Endodermal cell (in vitro differentiated cells): ENCODE measurements around the gene BRD3OS. TPM values are rescaled to one million over a fixed set of nuclear protein-coding genes. Genes with fewer than 3 reads are reported as not detected.

ENCODE experiments used
- DNase-seq: peaks from one replicate; pipeline ENCODE4 v3.0.0-alpha.2; 2017
- H3K27ac ChIP-seq: 2 replicates; pipeline ENCODE4 v1.5.1; 2013; ENCODE audit warnings: mild to moderate bottlenecking, low read depth, low read length, moderate library complexity
- H3K27me3 ChIP-seq: 2 replicates; pipeline ENCODE4 v1.6.1; 2013; ENCODE audit warnings: mild to moderate bottlenecking, low read length, moderate library complexity; ENCODE audit not compliant: insufficient read depth, control insufficient read depth, poor library complexity, severe bottlenecking
- H3K36me3 ChIP-seq: 2 replicates; pipeline ENCODE4 v1.7.0; 2013; ENCODE audit warnings: mild to moderate bottlenecking, low read length, moderate library complexity; ENCODE audit not compliant: control insufficient read depth, insufficient read depth
- H3K4me1 ChIP-seq: one replicate; pipeline ENCODE4 v1.7.0; 2013; ENCODE audit warnings: low read length; ENCODE audit not compliant: control insufficient read depth, insufficient read depth
- H3K4me3 ChIP-seq: 2 replicates; pipeline ENCODE4 v1.5.1; 2013; ENCODE audit warnings: mild to moderate bottlenecking, low read length, moderate library complexity
- H3K9ac ChIP-seq: 2 replicates; pipeline ENCODE4 v1.6.1; 2013; ENCODE audit warnings: mild to moderate bottlenecking, low read length, moderate library complexity; ENCODE audit not compliant: poor library complexity, severe bottlenecking; ENCODE audit errors: extremely low read depth
- H3K9me3 ChIP-seq: 2 replicates; pipeline ENCODE4 v1.6.1; 2013; ENCODE audit warnings: mild to moderate bottlenecking, low read length, moderate library complexity; ENCODE audit not compliant: control insufficient read depth
- H3K27ac Mint-ChIP-seq: 2 replicates; pipeline ENCODE4 v1.8.0; 2020; ENCODE audit warnings: mixed read lengths
- H3K27me3 Mint-ChIP-seq: 2 replicates; pipeline ENCODE4 v1.8.0; 2021; ENCODE audit warnings: mild to moderate bottlenecking, mixed read lengths; ENCODE audit not compliant: insufficient read depth
- H3K36me3 Mint-ChIP-seq: 2 replicates; pipeline ENCODE4 v1.8.0; 2020; ENCODE audit warnings: low read depth, mixed read lengths
- H3K4me1 Mint-ChIP-seq: 2 replicates; pipeline ENCODE4 v1.8.0; 2020; ENCODE audit warnings: mixed read lengths
- H3K4me3 Mint-ChIP-seq: 2 replicates; pipeline ENCODE4 v1.8.0; 2020; ENCODE audit warnings: mild to moderate bottlenecking, moderate library complexity, mixed read lengths
- H3K9me3 Mint-ChIP-seq: 2 replicates; pipeline ENCODE4 v1.8.0; 2020; ENCODE audit warnings: mild to moderate bottlenecking, mixed read lengths
- CTCF ChIP-seq: fragments of 200-600 bp; sonication (generic); conservative IDR thresholded peaks from 2 replicates; pipeline ENCODE4 v1.5.0; 2021; ENCODE audit warnings: antibody characterized with exemption, mild to moderate bottlenecking
- WGBS, 2 experiments: methylation state at CpG; one replicate each; pipeline versions ENCODE4 v1.1.5 to v1.1.7; 2013; ENCODE audit warnings: missing lambda C conversion rate in 2 of 2, mixed read lengths in 1 of 2; ENCODE audit not compliant: insufficient coverage in 1 of 2, insufficient read length in 1 of 2; 5-methylcytosine and 5-hydroxymethylcytosine counted together
- total RNA-seq, 2 donors: library from RNA; stranded (reverse); fragmentation: NEBNext Ultra II Directional in 1 of 2; extraction: Animal tissue kit (Norgen Biotek cat#: 25700) in 1 of 2; gene quantifications; 2 replicates in 1 of 2; 3 replicates in 1 of 2; pipeline ENCODE4 v1.2.1, GENCODE V29; 2021

BRD3OS gene
- total RNA-seq, 2 donors from 2014 or later = 19.0 to 26.5 TPM

DNA sequence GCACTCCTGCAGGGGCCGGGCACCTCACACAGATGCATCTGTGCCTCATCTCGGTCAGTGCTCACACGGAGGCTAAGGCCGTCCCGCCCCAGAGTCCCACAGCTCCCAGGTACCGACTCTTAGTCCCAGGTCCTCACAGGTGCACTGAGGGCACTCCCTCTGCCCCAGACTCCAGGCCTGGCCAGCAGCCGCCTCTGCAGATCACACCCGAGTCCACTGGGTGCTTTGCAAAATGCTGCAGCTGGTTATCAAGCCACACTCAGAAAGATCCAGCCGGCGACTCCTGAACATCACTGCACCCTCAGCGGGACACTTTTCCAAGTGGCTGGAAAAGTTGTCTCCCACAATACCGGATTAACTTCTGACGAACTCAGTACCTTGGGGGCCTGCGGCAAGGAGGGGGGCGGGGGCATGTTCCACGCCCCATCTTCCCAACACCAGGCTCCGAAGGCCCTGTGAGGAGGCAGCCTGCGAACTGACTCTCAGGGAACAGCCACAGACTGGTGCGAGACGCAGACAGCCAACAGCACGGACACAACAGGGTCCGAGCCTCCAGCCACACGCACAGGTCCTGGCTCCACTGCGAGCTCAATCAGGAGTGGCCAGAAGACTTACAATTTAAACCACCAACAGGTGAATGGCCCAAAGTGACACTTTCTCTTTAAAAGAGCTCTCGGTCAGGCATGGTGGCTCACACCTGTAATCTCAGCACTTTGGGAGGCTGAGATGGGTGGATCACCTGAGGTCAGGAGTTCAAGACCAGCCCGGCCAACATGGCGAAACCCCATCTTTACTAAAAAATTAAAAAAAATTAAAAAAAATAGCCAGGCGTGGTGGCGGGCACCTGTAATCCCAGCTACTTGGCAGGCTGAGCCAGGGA lies 38.5 kb downstream of the BRD3OS start:
- peaks cover 2% of the 10 kb centered on the region for H3K4me1 ChIP-seq
- Mint-ChIP-seq H3K9me3 (no peaks in the 10 kb centered on the region), H3K4me1 (peaks cover 20% of the 10 kb centered on the region), H3K27ac (peak overlapping the region; percentile 45), H3K27me3 (peaks cover 2% of the 10 kb centered on the region), H3K4me3 (no peak overlapping the region), H3K36me3 (peaks cover 10% of the 10 kb centered on the region)
- TF ChIP-seq CTCF = no peak
- H3K27me3 ChIP-seq = no peaks in the 10 kb centered on the region
- no peak overlapping the region for H3K27ac ChIP-seq
- no peak overlapping the region for H3K9ac ChIP-seq
- DNase-seq = peak; percentile 45
- no peak overlapping the region for H3K4me3 ChIP-seq
- H3K9me3 ChIP-seq = no peaks in the 10 kb centered on the region
- 94 to 97% methylated on average over 26 to 29 of the region's 29 CpGs for WGBS, 2 experiments
- H3K36me3 ChIP-seq = peaks cover 10% of the 10 kb centered on the region

DNA sequence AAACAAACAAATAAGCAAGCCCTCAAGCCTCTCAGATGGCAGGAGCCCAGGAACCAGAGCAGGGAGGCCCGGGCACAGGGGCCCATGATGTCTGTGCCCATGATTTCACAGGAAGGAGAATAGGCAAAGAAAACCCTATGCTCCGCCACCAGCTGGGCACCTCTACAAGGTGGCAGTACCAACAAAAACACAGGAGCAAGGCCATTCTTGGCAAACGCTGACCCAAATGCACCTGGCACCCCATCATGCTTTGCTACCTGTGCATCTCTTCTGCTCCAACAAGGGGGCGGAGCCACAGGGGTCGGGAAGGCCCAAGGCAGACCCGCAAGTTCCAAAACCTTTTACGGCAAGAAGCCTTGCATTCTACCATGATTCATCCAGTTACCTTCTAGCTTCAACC lies 39.4 kb downstream of the BRD3OS start:
- Mint-ChIP-seq H3K4me1 (peaks cover 19% of the 10 kb centered on the region), H3K9me3 (no peaks in the 10 kb centered on the region), H3K4me3 (no peak overlapping the region), H3K36me3 (peaks cover 10% of the 10 kb centered on the region), H3K27ac (no peak overlapping the region), H3K27me3 (peaks cover 11% of the 10 kb centered on the region)
- Histone ChIP-seq H3K9me3 (no peaks in the 10 kb centered on the region), H3K27ac (no peak overlapping the region), H3K4me3 (no peak overlapping the region), H3K4me1 (peaks cover 2% of the 10 kb centered on the region), H3K36me3 (peaks cover 8% of the 10 kb centered on the region), H3K9ac (no peak overlapping the region), H3K27me3 (peaks cover 8% of the 10 kb centered on the region)
- 94 to 95% methylated on average over 7 of the region's 7 CpGs for WGBS, 2 experiments
- no peak for TF ChIP-seq CTCF
- peak; percentile 44 for DNase-seq

DNA sequence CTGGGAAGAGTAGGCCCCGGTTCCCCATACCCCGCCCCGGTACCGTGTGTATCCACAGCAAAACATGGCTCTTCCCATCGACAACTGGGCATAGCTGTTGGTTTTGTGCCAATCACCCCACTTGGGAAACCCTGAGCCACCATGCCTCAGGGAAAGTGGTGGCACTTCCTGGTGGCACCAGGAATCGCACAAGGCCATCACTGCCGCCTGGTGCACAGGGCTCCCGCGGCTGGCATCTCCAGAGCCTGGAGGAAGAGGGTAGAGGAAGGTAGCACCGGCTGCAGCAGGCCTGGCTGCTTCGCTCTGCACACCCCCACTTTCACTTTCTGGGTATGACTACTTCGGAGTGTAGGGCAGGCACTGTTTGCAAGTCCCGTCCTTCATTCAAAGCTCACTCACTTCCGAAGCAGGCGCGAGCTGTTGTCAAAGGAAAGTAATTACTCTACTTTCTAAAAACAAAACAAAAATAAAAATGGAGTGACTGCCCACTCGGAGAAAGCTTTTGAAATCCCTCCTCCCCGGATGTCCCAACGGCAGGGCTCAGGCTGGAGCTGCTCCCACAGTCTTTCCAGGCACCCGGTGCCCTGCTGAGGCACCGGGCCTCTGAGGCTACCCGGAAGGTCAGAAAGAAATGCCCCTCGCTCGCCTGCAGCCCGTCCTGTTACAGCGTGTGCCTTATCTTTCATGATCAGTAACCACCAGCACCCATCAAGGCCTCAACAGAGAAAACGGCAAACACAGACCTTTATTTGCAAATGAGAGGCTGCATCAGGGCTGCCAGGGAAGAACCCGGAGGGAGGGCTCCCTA lies 40.5 kb downstream of the BRD3OS start:
- 56 to 64% methylated on average over 10 to 28 of the region's 28 CpGs for WGBS, 2 experiments

More for the DNA sequence above, 40.5 kb downstream of the BRD3OS start:
- DNase-seq = peak; percentile 62
- peak overlapping the region; percentile 91 for H3K4me3 ChIP-seq
- peaks cover 8% of the 10 kb centered on the region for H3K36me3 ChIP-seq
- H3K27ac ChIP-seq = no peak overlapping the region
- H3K4me1 ChIP-seq = peaks cover 2% of the 10 kb centered on the region
- peaks cover 19% of the 10 kb centered on the region for H3K27me3 ChIP-seq
- no peak for TF ChIP-seq CTCF
- peak overlapping the region; percentile 87 for H3K9ac ChIP-seq
- Mint-ChIP-seq H3K36me3 (peaks cover 10% of the 10 kb centered on the region), H3K27ac (peak overlapping the region; percentile 87), H3K9me3 (peaks cover 1% of the 10 kb centered on the region), H3K4me1 (peaks cover 19% of the 10 kb centered on the region), H3K27me3 (peaks cover 22% of the 10 kb centered on the region), H3K4me3 (peak overlapping the region; percentile 82)
- H3K9me3 ChIP-seq = no peaks in the 10 kb centered on the region
